A549 (cell line): ENCODE data around the gene ADCK2. TPM values are rescaled to one million over a fixed set of nuclear protein-coding genes. Genes with fewer than 3 reads are reported as not detected.

Experiments used
- ATAC-seq, 2 experiments: fragments of 200-7000 bp in 1 of 2; fragments of >200 bp in 1 of 2; cut with Nextera tagmentation in 1 of 2; cut with Tn5 transposase in 1 of 2; 3 replicates each; pipeline versions ENCODE4 v1.8.0 to v1.9.1; 2018 to 2020; ENCODE audit warnings: mild to moderate bottlenecking in 1 of 2, moderate library complexity in 1 of 2
- CTCF ChIA-PET: fragments of 300-600 bp; sonication (Branson Sonifier 250); formaldehyde crosslinking; extraction: SDS; loops from one replicate; lab custom pipeline; 2021; ENCODE audit warnings: antibody characterized with exemption, inconsistent platforms; lab: Yijun Ruan, JAX
- POLR2A ChIA-PET: fragments of 350-600 bp; formaldehyde crosslinking; extraction: SDS; loops from one replicate; lab custom pipeline; 2021; ENCODE audit warnings: antibody characterized with exemption, inconsistent platforms; lab: Yijun Ruan, JAX
- DNase-seq, 2 experiments: peaks; one replicate each; pipeline versions ENCODE4 v3.0.0 to v3.0.0-alpha.2; 2011 to 2016; ENCODE audit warnings: low read depth in 1 of 2, low spot score in 1 of 2
- FAIRE-seq: peaks from 2 replicates; lab custom pipeline; 2011; peaks lifted over from hg19 to GRCh38; lab: Jason Lieb, UNC
- H3K27ac ChIP-seq, 2 experiments: fragments of >200 bp; sonication (Bioruptor Twin); formaldehyde crosslinking; 3 replicates each; pipeline ENCODE4 v1.5.1; 2016 to 2017
- H3K4me1 ChIP-seq: fragments of >200 bp; sonication (Bioruptor Twin); formaldehyde crosslinking; 3 replicates; pipeline ENCODE4 v1.6.1; 2016
- H3K4me2 ChIP-seq: fragments of >200 bp; sonication (Bioruptor Twin); formaldehyde crosslinking; 3 replicates; pipeline ENCODE4 v1.6.1; 2016
- H3K4me3 ChIP-seq: fragments of >200 bp; sonication (Bioruptor Twin); formaldehyde crosslinking; 3 replicates; pipeline ENCODE4 v1.5.1; 2016
- H3K9me3 ChIP-seq: fragments of >200 bp; sonication (Bioruptor Twin); formaldehyde crosslinking; 3 replicates; pipeline ENCODE4 v1.6.1; 2016
- CTCF ChIP-seq: fragments of >200 bp; sonication (Bioruptor Twin); formaldehyde crosslinking; IDR thresholded peaks from 3 replicates; pipeline ENCODE4 v1.5.1; 2016
- EHF ChIP-seq: fragments of 250-450 bp; sonication (Bioruptor Pico); IDR thresholded peaks from 2 replicates; pipeline ENCODE4 v1.5.0; 2020; ENCODE audit warnings: mild to moderate bottlenecking
- EHMT2 ChIP-seq: fragments of 200-600 bp; sonication (generic); IDR thresholded peaks from 2 replicates; pipeline ENCODE4 v1.6.1; 2016; ENCODE audit warnings: antibody characterized with exemption, low read depth, mild to moderate bottlenecking, moderate library complexity
- ELK1 ChIP-seq: fragments of 150-350 bp; IDR thresholded peaks from 2 replicates; pipeline ENCODE4 v1.6.1; 2014; ENCODE audit warnings: low read depth, mild to moderate bottlenecking, low read length
- ESRRA ChIP-seq: fragments of 150-350 bp; IDR thresholded peaks from 2 replicates; pipeline ENCODE4 v1.6.1; 2014; ENCODE audit warnings: mild to moderate bottlenecking, low read length, borderline replicate concordance
- FOSB ChIP-seq: fragments of 250-450 bp; sonication (Bioruptor Pico); IDR thresholded peaks from 2 replicates; pipeline ENCODE4 v1.5.0; 2020; ENCODE audit warnings: mild to moderate bottlenecking, moderate library complexity
- GATA3 ChIP-seq: IDR thresholded peaks from 2 replicates; pipeline ENCODE4 v1.6.1; 2012; ENCODE audit warnings: borderline replicate concordance
- HES2 ChIP-seq: fragments of >200 bp; sonication (Bioruptor Twin); formaldehyde crosslinking; IDR thresholded peaks from 2 replicates; pipeline ENCODE4 v1.6.1; 2016
- HOXA7 ChIP-seq: fragments of 250-450 bp; sonication (Bioruptor Pico); IDR thresholded peaks from 2 replicates; pipeline ENCODE4 v1.5.0; 2020; ENCODE audit warnings: mild to moderate bottlenecking, moderate library complexity
- HOXB13 ChIP-seq: fragments of 250-450 bp; sonication (Bioruptor Pico); IDR thresholded peaks from 2 replicates; pipeline ENCODE4 v1.5.0; 2020; ENCODE audit warnings: low read depth, mild to moderate bottlenecking, moderate library complexity
- JUN ChIP-seq, 2 experiments: fragments of >200 bp; sonication (Bioruptor Twin); formaldehyde crosslinking; IDR thresholded peaks; 2 replicates in 1 of 2; 3 replicates in 1 of 2; pipeline ENCODE4 v1.6.1; 2016 to 2017
- JUNB ChIP-seq: fragments of >200 bp; sonication (Bioruptor Twin); formaldehyde crosslinking; IDR thresholded peaks from 2 replicates; pipeline ENCODE4 v1.6.1; 2016
- POLR2A ChIP-seq: IDR thresholded peaks from 2 replicates; pipeline ENCODE4 v1.6.1; 2012; ENCODE audit warnings: mild to moderate bottlenecking, low read length
- POLR2AphosphoS2 ChIP-seq: conservative IDR thresholded peaks from 2 replicates; pipeline ENCODE4 v1.6.1; 2012; ENCODE audit warnings: low read length, improper control_type of control experiment, inconsistent platforms
- TP53 ChIP-seq: fragments of 250-450 bp; sonication (Bioruptor Pico); IDR thresholded peaks from 2 replicates; pipeline ENCODE4 v1.5.0; 2021; ENCODE audit warnings: mild to moderate bottlenecking, moderate library complexity
- ZFP36 ChIP-seq: fragments of 450-650 bp; IDR thresholded peaks from 2 replicates; pipeline ENCODE4 v1.6.1; 2014; ENCODE audit warnings: borderline replicate concordance; ENCODE audit not compliant: partially characterized antibody
- ZSCAN20 ChIP-seq: fragments of 250-450 bp; sonication (Bioruptor Pico); IDR thresholded peaks from 2 replicates; pipeline ENCODE4 v1.8.0; 2022; ENCODE audit warnings: mild to moderate bottlenecking, moderate library complexity
- WGBS: methylation state at CpG from one replicate; pipeline ENCODE4 v1.1.6; 2017; ENCODE audit errors: missing lambda C conversion rate; 5-methylcytosine and 5-hydroxymethylcytosine counted together
- polyA minus RNA-seq: library from RNA; depleted of rRNA, polyadenylated mRNA; stranded (reverse); fragments of >200 nt; gene quantifications from 2 replicates; pipeline ENCODE4 v1.2.3, GENCODE V29; 2011; rRNA and poly(A)+ RNA removed
- polyA plus RNA-seq, 4 experiments: library from polyadenylated mRNA; depleted of rRNA in 3 of 4; stranded (reverse); fragments of >200 nt; fragmentation: RNase III in 1 of 4; extraction: RNeasy Plus Mini Kit Qiagen cat#74134 plus additional on column Dnase treatment in 1 of 4; gene quantifications; 2 replicates in 3 of 4; 3 replicates in 1 of 4; pipeline ENCODE4 v1.2.3, GENCODE V29; 2011 to 2017

ADCK2 gene, protein sequence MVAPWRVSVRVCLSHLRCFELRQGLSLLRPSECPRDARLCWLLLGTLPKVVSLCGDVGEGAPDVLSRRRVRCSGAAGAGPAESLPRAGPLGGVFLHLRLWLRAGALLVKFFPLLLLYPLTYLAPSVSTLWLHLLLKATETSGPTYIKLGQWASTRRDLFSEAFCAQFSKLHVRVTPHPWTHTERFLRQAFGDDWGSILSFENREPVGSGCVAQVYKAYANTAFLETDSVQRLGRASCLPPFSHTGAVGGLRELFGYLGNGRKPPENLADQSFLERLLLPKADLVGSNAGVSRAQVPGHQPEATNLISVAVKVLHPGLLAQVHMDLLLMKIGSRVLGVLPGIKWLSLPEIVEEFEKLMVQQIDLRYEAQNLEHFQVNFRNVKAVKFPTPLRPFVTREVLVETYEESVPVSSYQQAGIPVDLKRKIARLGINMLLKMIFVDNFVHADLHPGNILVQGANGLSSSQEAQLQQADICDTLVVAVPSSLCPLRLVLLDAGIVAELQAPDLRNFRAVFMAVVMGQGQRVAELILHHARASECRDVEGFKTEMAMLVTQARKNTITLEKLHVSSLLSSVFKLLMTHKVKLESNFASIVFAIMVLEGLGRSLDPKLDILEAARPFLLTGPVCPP
- polyA plus RNA-seq (2011; rRNA removed) (13.1 and 14.7 TPM in 2 replicates), polyA plus RNA-seq (2017; fragmentation: RNase III; extraction: RNeasy Plus Mini Kit Qiagen cat#74134 plus additional on column Dnase treatment) (12.6 to 16.1 TPM (median 13.9 TPM) in 3 replicates), polyA minus RNA-seq (15.6 and 18.1 TPM in 2 replicates)
- 11.3 and 14.3 TPM in 2 replicates for polyA plus RNA-seq (2012; cell fraction: cytosol; rRNA removed)
- polyA plus RNA-seq (2012; cell fraction: nucleus; rRNA removed) = 11.3 and 11.4 TPM in 2 replicates

- peak within 1 kb of the TSS; percentile 81 to 89 for H3K27ac ChIP-seq
Measured at GRCh38 chr7:140672382-140673062, at the start of gene ADCK2. Gene ADCK2 (plus strand): TSS chr7:140672945. CDS start chr7:140673331, 386 bp downstream.

DNA sequence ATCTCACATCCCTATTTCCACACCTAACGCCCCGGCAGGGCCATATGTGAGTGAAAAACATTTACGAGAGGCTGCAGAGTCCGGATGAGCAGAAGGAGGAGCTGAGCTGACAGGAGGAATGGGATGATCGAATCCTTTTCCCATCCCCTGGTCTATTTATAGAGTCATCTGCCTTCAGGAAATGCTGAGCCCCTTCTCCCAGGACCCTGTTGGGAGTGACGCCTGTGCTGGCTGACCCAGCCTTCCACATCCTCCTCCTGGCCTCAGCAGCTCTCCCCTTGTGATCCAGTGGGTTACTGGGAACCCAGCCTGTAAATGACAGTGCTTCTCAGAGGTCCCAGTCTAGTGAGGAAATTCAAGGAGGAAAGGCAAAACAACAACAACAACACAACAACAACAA, 48.8 kb upstream of the ADCK2 start:
- WGBS = 87% methylated on average over 6 of the region's 6 CpGs
- Histone ChIP-seq H3K4me2 (no peak overlapping the region), H3K4me1 (peaks cover 33% of the 10 kb centered on the region), H3K9me3 (no peaks in the 10 kb centered on the region), H3K27ac (peak overlapping the region; percentile 12 to 52; a peak in 3 of 6 replicates), H3K4me3 (no peak overlapping the region)
- ATAC-seq (no peak), DNase-seq (no peak), FAIRE-seq (no peak)
- POLR2A ChIA-PET = interaction anchor here (0.7 kb wide), 1 partner anchor 12 kb away, joined by 9 read pairs; no protein-coding TSS in a partner anchor
- TF ChIP-seq TP53 (CRISPR knock-in tag) = no peak
- no peak for TF ChIP-seq HOXB13 (CRISPR knock-in tag)
- no peak for TF ChIP-seq CTCF
- TF ChIP-seq EHF (CRISPR knock-in tag) = no peak
- TF ChIP-seq, all 56 proteins: peak for 0
- CTCF ChIA-PET = interaction anchor here (1.4 to 3.2 kb wide), 3 partner anchors 19 to 106 kb away, joined by 3 to 17 read pairs (median 6); no protein-coding TSS in a partner anchor

More at GRCh38 chr7:140672382-140673062, at the start of gene ADCK2:
- FAIRE-seq (no peak), DNase-seq (peak; percentile 24 to 86), ATAC-seq (peak; percentile 80 to 89)
- Histone ChIP-seq H3K4me3 (peak within 1 kb of the TSS; percentile 80), H3K9me3 (no peaks in the 10 kb centered on the region), H3K4me2 (peak within 1 kb of the TSS; percentile 85), H3K4me1 (peaks cover 15% of the 10 kb centered on the region; the same call in 1 of the 3 replicates)
- CTCF ChIA-PET = interaction anchor here (1.0 to 1.1 kb wide), 3 partner anchors 19 to 156 kb away, joined by 3 to 4 read pairs (median 3); no protein-coding TSS in a partner anchor
- TF ChIP-seq ZFP36 (no peak), ELK1 (no peak), FOSB (CRISPR knock-in tag) (no peak), HOXA7 (CRISPR knock-in tag) (no peak), ESRRA (no peak), GATA3 (no peak), ZSCAN20 (no peak), POLR2A (peak; percentile 49), JUN (IDR thresholded peaks at IDR 0.05) (peak in 1 of 2 experiments; percentile 71; a peak in 1 of 5 replicates), CTCF (no peak), EHMT2 (no peak), JUNB (no peak), HES2 (no peak), POLR2AphosphoS2 (no peak)
- POLR2A ChIA-PET = no interaction called here
- WGBS = 8% methylated on average over 9 of the region's 41 CpGs
